ENCODE measurements around the gene SPECC1.

GRCh38 chr17:20234276-20234675 lies 225.1 kb downstream of the SPECC1 start:
- TF ChIP-seq CTCF (IDR thresholded peaks at IDR 0.05) (no peak), PRRX2 (CRISPR knock-in tag; IDR thresholded peaks at IDR 0.05) (no peak), MAX (CRISPR knock-in tag; IDR thresholded peaks at IDR 0.05) (no peak), CBFB (CRISPR knock-in tag; IDR thresholded peaks at IDR 0.05; ENCODE audit: low read depth) (no peak), ELF4 (CRISPR knock-in tag; IDR thresholded peaks at IDR 0.05; ENCODE audit: low read depth) (no peak), JUN (CRISPR knock-in tag; IDR thresholded peaks at IDR 0.05) (no peak), CREB1 (CRISPR knock-in tag; IDR thresholded peaks at IDR 0.05) (no peak), E2F4 (CRISPR knock-in tag; IDR thresholded peaks at IDR 0.05; ENCODE audit: borderline replicate concordance, low read depth) (no peak), ATF6 (CRISPR knock-in tag; IDR thresholded peaks at IDR 0.05) (no peak), AFF4 (CRISPR knock-in tag; IDR thresholded peaks at IDR 0.05; ENCODE audit: borderline replicate concordance) (no peak), MLX (CRISPR knock-in tag; IDR thresholded peaks at IDR 0.05) (no peak)
